Amniotic stem cell (primary cell): ENCODE measurements around the gene RAI1.
"Not testable (repeated sequence)": the region's sequence is repeated elsewhere in the genome, so short reads cannot be mapped to it uniquely, and the experiment has no call there.

Experiments used
- DNase-seq: peaks from one replicate; lab custom pipeline; 2025; lab: John Stamatoyannopoulos, UW

RAI1 gene

GRCh38 chr17:17804007-17804406 lies 122.7 kb downstream of the RAI1 start:
- DNase-seq, result no peak

DNA sequence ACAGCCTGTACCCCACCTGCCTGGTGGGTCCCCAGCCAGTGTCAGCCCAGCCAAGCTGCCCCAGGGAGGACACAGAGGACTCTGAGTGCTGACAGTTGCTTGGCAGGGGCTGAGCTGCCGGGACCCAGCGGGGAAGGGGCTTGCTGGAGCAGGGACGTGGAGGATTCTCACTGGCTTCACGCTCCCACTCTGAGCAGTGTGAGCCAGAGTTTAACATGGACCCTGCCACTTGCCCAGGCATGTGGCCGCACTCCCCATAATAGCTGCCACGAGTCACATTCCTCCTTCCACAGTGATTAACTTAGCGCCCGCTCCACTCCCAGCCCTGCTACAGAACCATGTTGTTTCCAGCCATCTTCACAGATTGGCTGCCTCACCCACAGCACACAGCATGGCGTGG lies 124.3 kb downstream of the RAI1 start:
- DNase-seq, result no peak

GRCh38 chr17:17806035-17806434 lies 124.8 kb downstream of the RAI1 start:
- no peak for DNase-seq

DNA sequence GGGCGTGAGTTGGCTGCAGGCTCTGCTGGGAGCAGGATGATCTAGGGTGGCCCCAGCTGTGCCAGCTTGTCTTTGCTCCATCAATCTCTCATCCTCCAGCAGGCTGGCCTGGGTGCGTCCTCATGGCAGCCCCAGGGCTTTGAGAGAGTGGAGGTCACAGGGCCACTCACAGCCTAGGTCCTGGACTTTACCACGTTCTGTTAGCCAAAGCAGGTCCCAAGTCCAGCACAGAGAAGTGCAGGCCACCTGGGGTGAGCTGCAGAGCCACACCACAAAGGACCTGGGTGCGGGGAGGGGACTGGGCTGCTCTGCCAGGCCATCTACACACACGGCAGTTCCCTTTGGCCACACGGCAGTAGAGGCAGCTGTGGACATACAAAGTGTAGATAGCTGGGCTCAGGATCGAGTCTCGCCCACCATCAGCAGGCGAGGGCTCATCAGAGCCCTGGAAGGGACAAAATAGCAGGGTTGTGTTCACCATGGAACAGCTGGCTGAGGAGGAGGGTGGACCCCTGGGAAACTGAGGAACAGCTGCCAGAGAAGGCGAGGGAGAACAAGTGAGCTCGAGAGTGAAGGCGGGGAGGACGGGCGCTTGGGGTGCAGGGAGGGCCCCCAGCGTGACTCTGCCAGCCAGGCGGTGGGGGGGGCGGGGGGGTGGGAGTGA lies 125.5 kb downstream of the RAI1 start:
- no peak for DNase-seq

DNA sequence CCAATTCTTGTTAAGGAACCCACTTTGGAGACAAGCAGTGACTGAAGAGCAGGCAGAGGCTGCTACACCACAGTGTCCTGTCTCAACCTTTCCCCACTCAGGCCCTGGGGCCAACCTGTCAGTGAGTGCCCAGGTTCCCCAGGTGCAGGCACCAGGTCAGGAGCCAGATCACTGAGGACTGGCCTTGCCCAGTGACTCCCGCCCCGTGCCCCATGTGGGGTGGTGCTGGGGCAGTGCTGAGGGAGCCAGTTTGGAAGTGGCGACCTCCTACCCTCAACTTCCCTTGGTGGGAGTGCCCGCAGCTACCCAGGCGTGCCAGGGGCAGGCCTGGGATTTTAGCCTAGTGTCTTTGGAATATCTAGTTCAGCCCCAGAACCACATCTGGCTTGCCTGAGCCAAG lies 126.2 kb downstream of the RAI1 start:
- DNase-seq, result no peak

- DNase-seq, result not testable (repeated sequence)
Observed at GRCh38 chr17:17808200-17808599, 126.9 kb downstream of the RAI1 start.

GRCh38 chr17:17808706-17809432 lies 127.6 kb downstream of the RAI1 start:
- no peak for DNase-seq

DNA sequence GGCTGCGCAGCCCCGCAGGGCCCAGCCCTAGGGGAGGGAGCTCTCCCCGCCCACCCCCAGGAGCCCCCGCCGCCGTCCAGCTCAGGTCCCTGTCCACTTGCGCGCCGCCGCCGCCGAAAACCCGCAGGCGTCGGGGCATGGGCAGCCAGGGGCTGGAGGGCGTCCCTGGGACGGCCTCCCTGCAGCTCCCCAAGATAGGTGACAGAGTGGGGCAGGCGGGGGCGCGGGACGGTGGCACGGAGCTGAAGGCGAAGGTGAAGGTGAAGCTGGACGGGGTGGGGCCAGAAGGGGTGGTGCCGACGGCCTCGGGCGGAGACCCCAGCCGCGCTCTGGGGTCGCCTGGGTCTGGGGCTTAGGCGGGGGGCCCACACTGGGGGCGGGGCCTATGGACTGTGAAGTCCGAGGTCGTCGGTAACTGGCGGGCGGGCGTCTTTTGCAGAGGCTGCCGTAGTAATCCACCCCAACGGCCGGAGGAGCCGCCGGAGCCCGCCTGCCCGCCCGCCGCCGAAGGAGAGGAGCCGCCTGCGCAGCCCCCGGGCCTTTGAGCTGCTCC lies 128.3 kb downstream of the RAI1 start:
- DNase-seq, result no peak

- DNase-seq, result no peak
Observed at GRCh38 chr17:17810084-17810894, 129.0 kb downstream of the RAI1 start.

GRCh38 chr17:17810895-17811248 lies 129.6 kb downstream of the RAI1 start:
- DNase-seq, result no peak

DNA sequence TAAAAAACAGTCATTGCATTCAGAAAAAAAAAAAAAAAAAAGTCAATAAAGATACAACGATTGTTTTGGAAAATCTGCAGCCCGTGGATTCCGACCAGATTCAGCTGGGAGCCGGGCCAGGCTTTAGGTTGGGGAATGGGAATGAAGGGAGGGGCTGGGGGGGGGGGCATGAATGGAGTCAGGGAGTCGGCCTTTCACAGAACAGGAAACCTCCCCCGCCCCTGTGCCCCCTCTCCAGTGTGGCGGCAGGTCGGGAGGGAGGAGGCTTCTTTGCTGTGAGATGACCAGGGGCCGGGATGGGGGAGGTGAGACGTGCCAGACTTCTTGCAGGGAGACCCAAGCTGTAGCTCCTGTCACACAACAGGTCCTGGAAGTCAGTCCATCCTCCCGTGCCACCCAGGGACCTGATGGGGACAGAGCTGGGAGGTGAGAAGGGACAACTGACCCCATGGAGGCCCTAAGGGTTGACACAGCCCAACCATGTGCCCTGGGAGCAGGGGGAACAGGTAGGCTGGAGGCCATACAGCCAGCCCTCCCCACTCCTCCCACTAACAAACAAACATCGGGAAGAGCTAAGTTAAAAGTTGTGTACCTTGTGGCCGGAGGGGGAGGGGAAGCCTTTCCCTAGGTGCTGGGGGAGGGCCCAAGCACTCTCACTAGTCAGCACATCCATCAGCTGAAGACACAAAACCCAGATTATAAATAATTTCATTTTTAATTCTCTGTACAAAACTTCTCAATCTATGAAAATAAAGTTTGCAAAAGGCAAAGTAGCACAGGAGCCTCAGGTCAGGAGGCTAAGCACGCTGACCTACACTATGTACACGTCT lies 130.3 kb downstream of the RAI1 start:
- no peak for DNase-seq

- no peak for DNase-seq
Observed at GRCh38 chr17:17812211-17813054, 131.2 kb downstream of the RAI1 start.

DNA sequence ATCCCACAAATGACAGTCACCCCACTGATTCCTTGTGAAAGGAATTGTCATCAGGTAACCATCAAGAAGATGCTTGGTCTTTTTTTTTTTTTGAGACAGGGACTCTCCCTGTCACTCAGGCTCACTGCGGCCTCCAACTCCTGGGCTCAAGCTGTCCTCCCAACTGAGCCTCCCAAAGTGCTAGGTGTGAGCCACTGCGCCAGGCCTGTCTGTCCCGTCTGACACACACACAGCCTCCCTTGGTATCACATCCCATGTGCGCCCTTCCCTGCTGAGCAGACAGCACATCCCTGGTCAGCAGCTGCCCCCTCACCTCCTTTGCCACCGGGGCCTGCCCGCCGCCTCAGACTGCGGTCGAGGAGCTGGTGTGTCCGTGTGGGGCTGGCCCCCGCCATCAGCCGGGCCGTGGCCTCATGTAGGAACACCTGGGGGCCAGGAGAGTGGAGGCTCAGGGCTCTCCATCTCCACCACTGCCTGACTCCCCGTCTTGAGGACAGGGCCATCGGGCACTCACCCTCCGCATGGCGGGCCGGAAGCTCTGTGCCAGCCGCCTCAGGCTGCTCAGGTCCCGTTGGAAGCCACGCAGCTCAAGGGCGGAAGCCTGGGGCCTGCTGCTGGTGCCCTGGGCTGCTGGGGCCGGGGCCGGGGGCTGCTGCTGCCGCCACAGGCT lies 131.9 kb downstream of the RAI1 start:
- DNase-seq, result no peak

DNA sequence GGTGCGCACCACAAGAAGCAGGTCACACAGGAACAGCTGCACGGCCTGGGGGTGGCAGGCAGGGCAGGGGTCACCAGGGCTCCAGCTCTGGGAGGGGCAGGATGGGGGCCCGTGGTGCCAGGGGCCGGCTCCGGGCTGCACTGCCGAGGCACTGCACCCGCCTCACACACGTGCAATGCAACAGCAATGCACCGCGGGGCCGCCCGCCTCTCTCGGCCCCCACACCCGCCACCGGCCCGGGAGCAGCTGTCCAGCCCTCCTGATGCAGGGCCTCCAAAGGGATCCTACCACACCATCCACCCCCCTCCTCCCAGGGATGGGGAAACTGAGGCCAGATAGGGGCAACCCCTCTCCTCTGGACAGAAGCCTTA lies 132.5 kb downstream of the RAI1 start:
- no peak for DNase-seq

- DNase-seq, result no peak
Observed at GRCh38 chr17:17814162-17815061, 133.2 kb downstream of the RAI1 start.

- DNase-seq, result no peak
Observed at GRCh38 chr17:17815062-17815406, 133.8 kb downstream of the RAI1 start.

DNA sequence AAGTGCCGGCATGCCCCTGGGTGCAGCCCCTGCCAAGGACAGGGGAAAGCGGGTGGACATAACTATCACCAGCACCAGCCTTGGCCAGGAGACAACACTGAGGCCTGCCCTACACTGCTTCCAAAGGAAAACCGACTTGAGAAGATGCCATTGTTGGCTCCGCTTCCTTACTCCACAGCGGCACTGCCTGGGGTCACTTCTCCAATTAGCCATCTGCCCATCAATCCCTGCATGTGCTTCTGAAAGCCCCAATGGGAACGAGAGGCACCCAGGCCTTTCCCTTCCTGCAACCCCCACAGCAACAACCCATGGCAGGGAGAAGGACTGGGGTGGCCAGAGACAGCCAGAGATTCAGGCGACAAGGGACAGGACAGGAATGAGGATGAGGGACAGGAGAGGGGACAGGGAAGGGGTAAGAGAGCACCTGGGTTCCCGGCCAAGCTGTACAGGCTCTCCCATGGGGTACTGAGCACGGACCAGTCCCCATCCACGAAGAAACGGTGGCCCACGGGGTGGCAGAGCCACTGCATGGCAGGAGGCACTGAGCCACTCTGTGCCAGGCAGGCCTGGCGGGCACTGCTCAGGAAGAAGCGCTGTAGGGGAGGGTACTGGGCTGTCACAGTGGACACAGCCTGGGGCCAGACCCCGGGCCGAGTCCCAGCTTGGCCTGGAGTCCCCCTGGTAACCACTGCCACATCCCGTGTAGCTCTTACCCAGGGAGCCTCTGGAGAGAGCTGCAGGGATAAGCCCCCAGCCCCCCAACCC lies 134.4 kb downstream of the RAI1 start:
- DNase-seq, result no peak

GRCh38 chr17:17816240-17816814 lies 135.1 kb downstream of the RAI1 start:
- no peak for DNase-seq
